Measurements from ENCODE around the gene RAPGEF2.
"Not testable (repeated sequence)": the region's sequence is repeated elsewhere in the genome, so short reads cannot be mapped to it uniquely, and the experiment has no call there.

The RAPGEF2 gene

DNA sequence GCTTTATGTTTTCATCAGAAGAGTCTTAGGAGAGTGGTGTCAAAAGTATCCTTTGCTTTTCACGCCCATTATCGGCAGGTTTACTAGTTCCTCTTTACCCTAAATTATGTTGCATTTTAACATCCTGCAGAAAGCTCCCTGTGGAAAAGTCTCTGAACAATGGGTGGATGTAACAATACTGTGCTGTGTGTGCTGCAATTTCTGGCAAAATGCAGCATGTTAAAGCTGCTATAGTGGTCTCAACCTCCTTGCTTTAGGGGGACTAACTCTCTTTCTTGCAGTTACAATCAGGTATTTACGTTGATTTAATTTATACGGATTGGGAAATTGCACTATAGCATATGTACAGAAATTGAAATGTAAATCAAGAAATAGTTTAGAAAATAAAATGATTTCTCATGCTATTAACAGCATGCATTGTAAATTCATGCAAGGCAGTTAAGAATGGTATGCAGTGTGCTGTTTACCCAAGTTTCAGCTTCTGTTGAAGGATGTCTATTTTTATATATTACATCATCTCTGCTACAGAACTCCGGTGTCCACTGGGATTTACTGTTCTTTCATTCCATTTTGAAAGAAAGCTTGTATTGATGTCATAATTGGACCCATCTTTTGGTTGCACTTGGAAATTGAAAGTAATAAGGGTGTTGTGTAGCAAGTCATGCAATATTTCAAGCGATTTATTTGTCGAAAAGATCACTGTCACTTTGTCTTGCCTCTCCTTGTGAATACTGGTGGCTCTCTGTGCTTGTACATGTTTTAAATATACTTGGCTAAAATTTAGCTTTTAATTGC is 145.7 kb downstream of the RAPGEF2 start:
- peak; percentile 19 for DNase-seq (ENCODE audit: extremely low spot score)
- ChIA-PET POLR2A (interaction anchor here (0.9 kb wide), 1 partner anchor 12 kb away, joined by 4 read pairs; no protein-coding TSS in a partner anchor), CTCF (interaction anchor here (0.6 kb wide), 1 partner anchor 604 kb away, joined by 3 read pairs; no protein-coding TSS in a partner anchor)
- TF ChIP-seq HDGF (IDR thresholded peaks at IDR 0.05; ENCODE audit: borderline replicate concordance) (no peak), LEF1 (IDR thresholded peaks at IDR 0.05; ENCODE audit: borderline replicate concordance) (no peak), TARDBP (IDR thresholded peaks at IDR 0.05) (no peak), ELF4 (IDR thresholded peaks at IDR 0.05) (no peak), NFRKB (IDR thresholded peaks at IDR 0.05) (no peak)
- TF ChIP-seq, protein P1, sequence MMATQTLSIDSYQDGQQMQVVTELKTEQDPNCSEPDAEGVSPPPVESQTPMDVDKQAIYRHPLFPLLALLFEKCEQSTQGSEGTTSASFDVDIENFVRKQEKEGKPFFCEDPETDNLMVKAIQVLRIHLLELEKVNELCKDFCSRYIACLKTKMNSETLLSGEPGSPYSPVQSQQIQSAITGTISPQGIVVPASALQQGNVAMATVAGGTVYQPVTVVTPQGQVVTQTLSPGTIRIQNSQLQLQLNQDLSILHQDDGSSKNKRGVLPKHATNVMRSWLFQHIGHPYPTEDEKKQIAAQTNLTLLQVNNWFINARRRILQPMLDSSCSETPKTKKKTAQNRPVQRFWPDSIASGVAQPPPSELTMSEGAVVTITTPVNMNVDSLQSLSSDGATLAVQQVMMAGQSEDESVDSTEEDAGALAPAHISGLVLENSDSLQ (IDR thresholded peaks at IDR 0.05), result peak; percentile 22; the same call in 1 of the 2 replicates

DNA sequence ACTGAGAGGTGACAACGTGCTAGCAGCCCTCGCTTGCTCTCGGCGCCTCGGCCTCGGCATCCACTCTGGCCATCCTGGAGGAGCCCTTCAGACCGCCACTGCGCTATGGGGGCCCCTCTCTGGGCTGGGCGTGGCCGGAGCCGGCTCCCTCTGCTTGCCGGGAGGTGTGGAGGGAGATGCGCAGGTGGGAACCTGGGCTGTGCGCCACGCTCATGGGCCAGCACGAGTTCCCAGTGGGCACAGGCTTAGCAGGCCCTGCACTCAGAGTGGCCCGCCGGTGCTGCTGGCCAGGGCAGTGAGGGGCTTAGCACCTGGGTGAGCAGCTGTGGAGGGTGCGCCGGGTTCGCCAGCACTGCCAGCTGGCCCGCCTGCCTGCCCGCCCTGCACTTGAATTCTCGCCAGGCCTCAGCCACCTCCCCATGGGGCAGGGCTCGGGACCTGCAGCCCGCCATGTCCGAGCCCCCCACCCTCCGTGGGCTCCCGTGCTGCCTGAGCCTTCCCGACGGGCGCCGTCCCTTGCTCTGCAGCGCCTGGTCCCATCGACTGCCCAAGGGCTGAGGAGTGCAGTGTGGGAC is 148.0 kb downstream of the RAPGEF2 start:
- ChIA-PET CTCF (interaction anchor here (0.6 kb wide), 1 partner anchor 77 kb away, joined by 5 read pairs; no protein-coding TSS in a partner anchor), POLR2A (no interaction called here)
- DNase-seq (ENCODE audit: extremely low spot score), result no peak
- no peak for TF ChIP-seq FOXK2 (IDR thresholded peaks at IDR 0.05)
- TF ChIP-seq NFRKB (IDR thresholded peaks at IDR 0.05), result no peak
- TF ChIP-seq, protein P1 (IDR thresholded peaks at IDR 0.05), result no peak
- no peak for TF ChIP-seq BHLHE40 (IDR thresholded peaks at IDR 0.05; ENCODE audit: borderline replicate concordance)
- no peak for TF ChIP-seq ARNT (IDR thresholded peaks at IDR 0.05)

- CTCF ChIA-PET, result interaction anchor here (0.6 kb wide), 1 partner anchor 78 kb away, joined by 5 read pairs; no protein-coding TSS in a partner anchor
- POLR2A ChIA-PET; DNase-seq (ENCODE audit: extremely low spot score): not testable (repeated sequence)
Observed at GRCh38 chr4:159251580-159251979, 148.7 kb downstream of the RAPGEF2 start.

DNA sequence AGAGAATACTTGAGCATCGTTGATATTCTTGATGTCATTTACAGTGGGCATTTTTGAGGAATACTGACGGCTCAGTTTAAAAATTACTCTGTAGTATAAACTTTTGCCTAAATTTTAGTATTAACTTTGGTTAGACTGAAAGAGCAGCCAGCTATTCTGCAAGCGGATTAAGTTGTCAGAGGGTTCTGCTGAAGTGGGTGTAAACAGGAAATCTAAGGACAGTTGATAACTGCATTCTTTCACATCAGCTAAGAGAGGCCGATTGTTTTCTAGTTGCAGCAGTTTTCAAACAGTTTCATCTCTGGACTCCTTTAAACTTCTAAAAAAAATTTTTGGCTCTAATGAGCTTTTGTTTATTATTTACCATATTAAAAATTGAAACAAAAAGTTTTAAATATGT is 149.6 kb downstream of the RAPGEF2 start:
- CTCF ChIA-PET, result no interaction called here
- DNase-seq (ENCODE audit: extremely low spot score), result no peak
- POLR2A ChIA-PET, result no interaction called here
- no peak for TF ChIP-seq SP1 (IDR thresholded peaks at IDR 0.05)
- TF ChIP-seq BHLHE40 (IDR thresholded peaks at IDR 0.05; ENCODE audit: borderline replicate concordance), result no peak
- TF ChIP-seq LEF1 (IDR thresholded peaks at IDR 0.05; ENCODE audit: borderline replicate concordance), result no peak
- no peak for TF ChIP-seq CTBP1 (IDR thresholded peaks at IDR 0.05; ENCODE audit: borderline replicate concordance)
- TF ChIP-seq ARNT (IDR thresholded peaks at IDR 0.05), result no peak
- TF ChIP-seq ELF4 (IDR thresholded peaks at IDR 0.05), result no peak
- no peak for TF ChIP-seq FOXM1 (IDR thresholded peaks at IDR 0.05; ENCODE audit: borderline replicate concordance)
- no peak for TF ChIP-seq FOXK2 (IDR thresholded peaks at IDR 0.05)
- TF ChIP-seq L3MBTL2 (conservative IDR thresholded peaks at IDR 0.05), result no peak
- TF ChIP-seq, protein P1 (IDR thresholded peaks at IDR 0.05), result no peak
- no peak for TF ChIP-seq HDGF (IDR thresholded peaks at IDR 0.05; ENCODE audit: borderline replicate concordance)
- TF ChIP-seq SUZ12 (IDR thresholded peaks at IDR 0.05), result no peak

DNA sequence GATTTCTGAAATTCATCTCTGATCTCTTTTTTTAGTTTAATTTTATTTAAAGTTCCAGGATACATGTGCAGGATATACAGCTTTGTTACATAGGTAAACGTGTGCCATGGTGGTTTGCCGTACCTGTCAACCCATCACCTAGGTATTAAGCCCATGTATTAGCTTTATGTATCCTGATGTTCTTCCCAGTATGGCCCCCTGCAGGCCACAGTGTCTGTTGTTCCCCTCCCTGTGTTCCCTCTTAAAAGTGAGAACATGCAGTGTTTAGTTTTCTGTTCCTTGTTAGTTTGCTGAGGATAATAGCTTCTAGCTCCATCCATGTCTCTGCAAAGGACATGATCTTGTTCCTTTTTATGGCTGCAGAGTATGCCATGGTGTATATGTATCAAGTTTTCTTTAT is 153.2 kb downstream of the RAPGEF2 start:
- CTCF ChIA-PET, result interaction anchor here (0.9 kb wide), 1 partner anchor 12 kb away, joined by 3 read pairs; no protein-coding TSS in a partner anchor
- DNase-seq (ENCODE audit: extremely low spot score), result no peak
- no peak for TF ChIP-seq LEF1 (IDR thresholded peaks at IDR 0.05; ENCODE audit: borderline replicate concordance)
- no peak for TF ChIP-seq ARNT (IDR thresholded peaks at IDR 0.05)
- TF ChIP-seq FOXA1 (IDR thresholded peaks at IDR 0.05), result no peak
- no peak for TF ChIP-seq SP1 (IDR thresholded peaks at IDR 0.05)
- no peak for TF ChIP-seq BHLHE40 (IDR thresholded peaks at IDR 0.05; ENCODE audit: borderline replicate concordance)
- TF ChIP-seq FOXK2 (IDR thresholded peaks at IDR 0.05), result no peak
- no peak for TF ChIP-seq NFRKB (IDR thresholded peaks at IDR 0.05)
- TF ChIP-seq ZNF384 (IDR thresholded peaks at IDR 0.05), result no peak
- no peak for TF ChIP-seq ELF4 (IDR thresholded peaks at IDR 0.05)
- no peak for TF ChIP-seq FOXM1 (IDR thresholded peaks at IDR 0.05; ENCODE audit: borderline replicate concordance)
- no peak for TF ChIP-seq SUZ12 (IDR thresholded peaks at IDR 0.05)
- TF ChIP-seq TARDBP (IDR thresholded peaks at IDR 0.05), result no peak
- no peak for TF ChIP-seq CTBP1 (IDR thresholded peaks at IDR 0.05; ENCODE audit: borderline replicate concordance)
- no peak for TF ChIP-seq HDGF (IDR thresholded peaks at IDR 0.05; ENCODE audit: borderline replicate concordance)
- TF ChIP-seq L3MBTL2 (conservative IDR thresholded peaks at IDR 0.05), result no peak
- TF ChIP-seq, protein P1 (IDR thresholded peaks at IDR 0.05), result no peak
- POLR2A ChIA-PET, result no interaction called here
